SU-DHL-6 (cell line): ENCODE data around the gene ADAM10.

Experiments
- CTCF ChIP-seq: fragments of 200-600 bp; sonication (generic); IDR thresholded peaks from one replicate; pipeline ENCODE4 v1.5.1; 2017; ENCODE audit warnings: antibody characterized with exemption, mild to moderate bottlenecking, low read length, moderate library complexity; ENCODE audit not compliant: insufficient read depth, poor library complexity, severe bottlenecking
- EZH2phosphoT487 ChIP-seq: fragments of 200-600 bp; sonication (generic), shearing (Covaris generic); conservative IDR thresholded peaks from 2 replicates; pipeline ENCODE4 v1.6.1; 2018; ENCODE audit warnings: mild to moderate bottlenecking, antibody characterized with exemption, low read length, moderate library complexity, mixed read lengths

GRCh38 chr15:58627046-58627445, 122.5 kb downstream of the ADAM10 start:
- TF ChIP-seq CTCF: no peak
- TF ChIP-seq EZH2phosphoT487: no peak
